Gastroesophageal sphincter (tissue), 3 donors: ENCODE measurements around the gene ADCY2.

Source experiments
- EP300 ChIP-seq: sonication (generic); formaldehyde crosslinking; IDR thresholded peaks from one replicate; pipeline ENCODE4 v1.6.1; 2017; ENCODE audit warnings: antibody characterized with exemption, mild to moderate bottlenecking
- POLR2A ChIP-seq, 2 donors: fragments of 450-650 bp; IDR thresholded peaks; one replicate each; pipeline ENCODE4 v1.6.1; 2017; ENCODE audit warnings: antibody characterized with exemption in 2 of 2, mild to moderate bottlenecking in 2 of 2, moderate library complexity in 1 of 2
- TF ChIP-seq, protein P1 (sequence below), 4 experiments: fragments of 200-600 bp in 2 of 4; fragments of 450-650 bp in 2 of 4; sonication (generic) in 1 of 4; IDR thresholded peaks; one replicate each; pipeline ENCODE4 v1.5.1; 2017 to 2019; ENCODE audit warnings: antibody characterized with exemption in 4 of 4, mild to moderate bottlenecking in 2 of 4, moderate library complexity in 2 of 4

DNA sequence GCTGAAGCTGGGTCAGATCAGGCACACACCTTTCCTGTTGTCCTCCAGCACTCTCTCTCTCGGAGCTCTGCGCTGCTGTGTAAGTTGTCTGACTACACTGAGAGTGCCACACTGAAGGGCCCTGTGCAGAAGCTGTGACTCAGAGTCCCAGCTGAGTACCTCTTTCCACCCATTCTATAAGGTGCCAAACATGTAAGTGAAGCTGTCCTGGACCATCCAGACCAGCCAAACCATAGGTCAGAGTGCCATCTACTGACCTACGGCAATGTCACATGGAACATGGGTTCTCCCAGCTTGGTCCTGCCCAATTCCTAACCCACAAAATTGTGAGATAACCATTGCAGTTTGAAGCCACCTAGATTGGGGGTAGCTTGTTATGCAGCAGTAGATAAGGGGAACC, 68.2 kb downstream of the ADCY2 start:
- TF ChIP-seq POLR2A (IDR thresholded peaks at IDR 0.05), result no peak
- TF ChIP-seq EP300, result no peak
- TF ChIP-seq, protein P1, sequence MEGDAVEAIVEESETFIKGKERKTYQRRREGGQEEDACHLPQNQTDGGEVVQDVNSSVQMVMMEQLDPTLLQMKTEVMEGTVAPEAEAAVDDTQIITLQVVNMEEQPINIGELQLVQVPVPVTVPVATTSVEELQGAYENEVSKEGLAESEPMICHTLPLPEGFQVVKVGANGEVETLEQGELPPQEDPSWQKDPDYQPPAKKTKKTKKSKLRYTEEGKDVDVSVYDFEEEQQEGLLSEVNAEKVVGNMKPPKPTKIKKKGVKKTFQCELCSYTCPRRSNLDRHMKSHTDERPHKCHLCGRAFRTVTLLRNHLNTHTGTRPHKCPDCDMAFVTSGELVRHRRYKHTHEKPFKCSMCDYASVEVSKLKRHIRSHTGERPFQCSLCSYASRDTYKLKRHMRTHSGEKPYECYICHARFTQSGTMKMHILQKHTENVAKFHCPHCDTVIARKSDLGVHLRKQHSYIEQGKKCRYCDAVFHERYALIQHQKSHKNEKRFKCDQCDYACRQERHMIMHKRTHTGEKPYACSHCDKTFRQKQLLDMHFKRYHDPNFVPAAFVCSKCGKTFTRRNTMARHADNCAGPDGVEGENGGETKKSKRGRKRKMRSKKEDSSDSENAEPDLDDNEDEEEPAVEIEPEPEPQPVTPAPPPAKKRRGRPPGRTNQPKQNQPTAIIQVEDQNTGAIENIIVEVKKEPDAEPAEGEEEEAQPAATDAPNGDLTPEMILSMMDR (IDR thresholded peaks at IDR 0.05), result no peak
